ENCODE data around the gene SNAP47. TPM values are rescaled to one million over a fixed set of nuclear protein-coding genes. Genes with fewer than 3 reads are reported as not detected.

The SNAP47 gene
- total RNA-seq, 2 experiments from 2014 or later = 30.9 to 32.5 TPM

- Mint-ChIP-seq H3K4me3 (no peak overlapping the region), H3K4me1 (ENCODE audit: low read depth) (peaks cover 58% of the 10 kb centered on the region), H3K9me3 (no peaks in the 10 kb centered on the region), H3K27me3 (no peaks in the 10 kb centered on the region), H3K36me3 (peaks cover 12% of the 10 kb centered on the region), H3K27ac (no peak overlapping the region)
- ChIA-PET POLR2A (interaction anchor here (1.0 kb wide), 1 partner anchor 15 kb away, joined by 4 read pairs; no protein-coding TSS in a partner anchor), CTCF (interaction anchor here (1.0 to 2.2 kb wide), 3 partner anchors 14 to 209 kb away, joined by 3 to 9 read pairs (median 7); no protein-coding TSS in a partner anchor)
- no peak for DNase-seq
- intact Hi-C loops (cut with micrococcal nuclease) = no loop called here
Measured at GRCh38 chr1:227744668-227745067, 9.4 kb downstream of the SNAP47 start.

- no peak overlapping the region for H3K27ac Mint-ChIP-seq
- no peak overlapping the region for H3K4me3 Mint-ChIP-seq
- CTCF ChIA-PET = interaction anchor here (1.8 to 2.2 kb wide), 2 partner anchors 13 to 208 kb away, joined by 7 to 9 read pairs; no protein-coding TSS in a partner anchor
- H3K27me3 Mint-ChIP-seq = no peaks in the 10 kb centered on the region
- H3K36me3 Mint-ChIP-seq = peaks cover 11% of the 10 kb centered on the region
- POLR2A ChIA-PET = interaction anchor here (1.0 kb wide), 1 partner anchor 14 kb away, joined by 4 read pairs; no protein-coding TSS in a partner anchor
- H3K4me1 Mint-ChIP-seq (ENCODE audit: low read depth) = peaks cover 49% of the 10 kb centered on the region
- no peak for DNase-seq
- intact Hi-C loops (cut with micrococcal nuclease) = no loop called here
- no peaks in the 10 kb centered on the region for H3K9me3 Mint-ChIP-seq
Measured at GRCh38 chr1:227745568-227746265, 10.5 kb downstream of the SNAP47 start.

- ChIA-PET POLR2A (no interaction called here), CTCF (no interaction called here)
- Mint-ChIP-seq H3K9me3 (no peaks in the 10 kb centered on the region), H3K27me3 (no peaks in the 10 kb centered on the region), H3K4me1 (ENCODE audit: low read depth) (peaks cover 46% of the 10 kb centered on the region), H3K27ac (no peak overlapping the region), H3K4me3 (no peak overlapping the region), H3K36me3 (peaks cover 15% of the 10 kb centered on the region)
- no peak for DNase-seq
- intact Hi-C loops (cut with micrococcal nuclease) = no loop called here
Measured at GRCh38 chr1:227746676-227747075, 11.4 kb downstream of the SNAP47 start.

- peak overlapping the region; percentile 94 for H3K27ac Mint-ChIP-seq
- no peaks in the 10 kb centered on the region for H3K27me3 Mint-ChIP-seq
- ChIA-PET CTCF (no interaction called here), POLR2A (interaction anchor here (1.1 kb wide), 1 partner anchor 19 kb away, joined by 3 read pairs; no protein-coding TSS in a partner anchor)
- intact Hi-C loops (cut with micrococcal nuclease) = no loop called here
- H3K4me1 Mint-ChIP-seq (ENCODE audit: low read depth) = peaks cover 47% of the 10 kb centered on the region
- DNase-seq = no peak
- H3K4me3 Mint-ChIP-seq = no peak overlapping the region
- no peaks in the 10 kb centered on the region for H3K9me3 Mint-ChIP-seq
- H3K36me3 Mint-ChIP-seq = peaks cover 15% of the 10 kb centered on the region
Measured at GRCh38 chr1:227747382-227747781, 12.1 kb downstream of the SNAP47 start.

- peaks cover 15% of the 10 kb centered on the region for H3K36me3 Mint-ChIP-seq
- H3K27me3 Mint-ChIP-seq = no peaks in the 10 kb centered on the region
- CTCF ChIA-PET = no interaction called here
- POLR2A ChIA-PET = interaction anchor here (1.1 kb wide), 1 partner anchor 18 kb away, joined by 3 read pairs; no protein-coding TSS in a partner anchor
- H3K27ac Mint-ChIP-seq = peak overlapping the region; percentile 94
- H3K4me3 Mint-ChIP-seq = no peak overlapping the region
- DNase-seq = no peak
- peaks cover 48% of the 10 kb centered on the region for H3K4me1 Mint-ChIP-seq (ENCODE audit: low read depth)
- no peaks in the 10 kb centered on the region for H3K9me3 Mint-ChIP-seq
- intact Hi-C loops (cut with micrococcal nuclease) = loop anchor here (1.0 kb wide), 2 partner anchors 10 to 187 kb away; no protein-coding TSS in a partner anchor
Measured at GRCh38 chr1:227747948-227748495, 12.8 kb downstream of the SNAP47 start.

- peaks cover 45% of the 10 kb centered on the region for H3K4me1 Mint-ChIP-seq (ENCODE audit: low read depth)
- peak overlapping the region; percentile 94 for H3K27ac Mint-ChIP-seq
- H3K27me3 Mint-ChIP-seq = no peaks in the 10 kb centered on the region
- intact Hi-C loops (cut with micrococcal nuclease) = loop anchor here (1.0 kb wide), 2 partner anchors 10 to 187 kb away; no protein-coding TSS in a partner anchor
- no peaks in the 10 kb centered on the region for H3K9me3 Mint-ChIP-seq
- CTCF ChIA-PET = no interaction called here
- POLR2A ChIA-PET = interaction anchor here (1.1 kb wide), 1 partner anchor 17 kb away, joined by 3 read pairs; no protein-coding TSS in a partner anchor
- H3K4me3 Mint-ChIP-seq = peak overlapping the region; percentile 33
- H3K36me3 Mint-ChIP-seq = peaks cover 18% of the 10 kb centered on the region
- DNase-seq = peak; percentile 75
Measured at GRCh38 chr1:227748496-227749182, 13.4 kb downstream of the SNAP47 start.

GRCh38 chr1:227749225-227749624, 14.0 kb downstream of the SNAP47 start:
- H3K9me3 Mint-ChIP-seq = no peaks in the 10 kb centered on the region
- no peaks in the 10 kb centered on the region for H3K27me3 Mint-ChIP-seq
- intact Hi-C loops (cut with micrococcal nuclease) = no loop called here
- ChIA-PET POLR2A (no interaction called here), CTCF (interaction anchor here (1.2 kb wide), 1 partner anchor 13 kb away, joined by 7 read pairs; no protein-coding TSS in a partner anchor)
- H3K4me3 Mint-ChIP-seq = peak overlapping the region; percentile 33
- peaks cover 45% of the 10 kb centered on the region for H3K4me1 Mint-ChIP-seq (ENCODE audit: low read depth)
- peak overlapping the region; percentile 94 for H3K27ac Mint-ChIP-seq
- DNase-seq = no peak
- peaks cover 18% of the 10 kb centered on the region for H3K36me3 Mint-ChIP-seq

- H3K4me3 Mint-ChIP-seq = no peak overlapping the region
- intact Hi-C loops (cut with micrococcal nuclease) = no loop called here
- peaks cover 38% of the 10 kb centered on the region for H3K4me1 Mint-ChIP-seq (ENCODE audit: low read depth)
- no peak for DNase-seq
- peak overlapping the region; percentile 94 for H3K27ac Mint-ChIP-seq
- peaks cover 20% of the 10 kb centered on the region for H3K36me3 Mint-ChIP-seq
- H3K9me3 Mint-ChIP-seq = no peaks in the 10 kb centered on the region
- no peaks in the 10 kb centered on the region for H3K27me3 Mint-ChIP-seq
- ChIA-PET POLR2A (no interaction called here), CTCF (interaction anchor here (1.2 kb wide), 1 partner anchor 12 kb away, joined by 7 read pairs; no protein-coding TSS in a partner anchor)
Measured at GRCh38 chr1:227749916-227750710, 14.9 kb downstream of the SNAP47 start.

- H3K36me3 Mint-ChIP-seq = peaks cover 33% of the 10 kb centered on the region
- H3K4me1 Mint-ChIP-seq (ENCODE audit: low read depth) = peaks cover 45% of the 10 kb centered on the region
- intact Hi-C loops (cut with micrococcal nuclease) = no loop called here
- no peak overlapping the region for H3K4me3 Mint-ChIP-seq
- H3K27ac Mint-ChIP-seq = no peak overlapping the region
- POLR2A ChIA-PET = no interaction called here
- DNase-seq = no peak
- H3K27me3 Mint-ChIP-seq = no peaks in the 10 kb centered on the region
- no peaks in the 10 kb centered on the region for H3K9me3 Mint-ChIP-seq
- CTCF ChIA-PET = no interaction called here
Measured at GRCh38 chr1:227753999-227754711, 18.9 kb downstream of the SNAP47 start.

GRCh38 chr1:227754958-227755357, 19.7 kb downstream of the SNAP47 start:
- Mint-ChIP-seq H3K27ac (no peak overlapping the region), H3K9me3 (peaks cover 3% of the 10 kb centered on the region), H3K36me3 (peaks cover 38% of the 10 kb centered on the region), H3K4me3 (no peak overlapping the region), H3K27me3 (no peaks in the 10 kb centered on the region), H3K4me1 (ENCODE audit: low read depth) (peaks cover 46% of the 10 kb centered on the region)
- DNase-seq = no peak
- ChIA-PET POLR2A (no interaction called here), CTCF (no interaction called here)
- intact Hi-C loops (cut with micrococcal nuclease) = no loop called here
